ENCODE data around the gene STOM.

DNA sequence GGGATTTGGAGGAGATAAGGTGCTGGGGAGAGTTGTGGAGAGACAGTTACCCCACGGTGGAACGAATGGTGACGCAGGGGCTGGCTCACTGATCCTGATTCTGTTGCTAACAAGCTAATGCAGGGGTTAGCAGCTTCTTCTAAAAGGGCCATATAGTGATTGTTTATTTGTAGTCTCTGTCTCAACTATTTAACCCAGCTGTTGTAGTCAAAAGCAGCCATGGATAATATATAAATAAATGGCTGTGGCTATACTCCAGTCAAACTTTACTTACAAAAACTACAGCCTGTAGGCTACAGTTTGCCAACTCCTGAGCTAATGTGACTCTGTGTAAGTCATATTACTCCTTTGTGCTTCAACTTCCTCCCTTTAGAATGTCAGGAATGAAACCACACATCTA, 21.8 kb downstream of the STOM start:
- no peak for TF ChIP-seq POLR2A (IDR thresholded peaks at IDR 0.05)
- TF ChIP-seq, protein P1, sequence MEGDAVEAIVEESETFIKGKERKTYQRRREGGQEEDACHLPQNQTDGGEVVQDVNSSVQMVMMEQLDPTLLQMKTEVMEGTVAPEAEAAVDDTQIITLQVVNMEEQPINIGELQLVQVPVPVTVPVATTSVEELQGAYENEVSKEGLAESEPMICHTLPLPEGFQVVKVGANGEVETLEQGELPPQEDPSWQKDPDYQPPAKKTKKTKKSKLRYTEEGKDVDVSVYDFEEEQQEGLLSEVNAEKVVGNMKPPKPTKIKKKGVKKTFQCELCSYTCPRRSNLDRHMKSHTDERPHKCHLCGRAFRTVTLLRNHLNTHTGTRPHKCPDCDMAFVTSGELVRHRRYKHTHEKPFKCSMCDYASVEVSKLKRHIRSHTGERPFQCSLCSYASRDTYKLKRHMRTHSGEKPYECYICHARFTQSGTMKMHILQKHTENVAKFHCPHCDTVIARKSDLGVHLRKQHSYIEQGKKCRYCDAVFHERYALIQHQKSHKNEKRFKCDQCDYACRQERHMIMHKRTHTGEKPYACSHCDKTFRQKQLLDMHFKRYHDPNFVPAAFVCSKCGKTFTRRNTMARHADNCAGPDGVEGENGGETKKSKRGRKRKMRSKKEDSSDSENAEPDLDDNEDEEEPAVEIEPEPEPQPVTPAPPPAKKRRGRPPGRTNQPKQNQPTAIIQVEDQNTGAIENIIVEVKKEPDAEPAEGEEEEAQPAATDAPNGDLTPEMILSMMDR (IDR thresholded peaks at IDR 0.05), result no peak

Measured in esophagus squamous epithelium (tissue), 4 donors.